Kidney (tissue), 14 donors: ENCODE data around the gene GPER1. TPM values are rescaled to one million over a fixed set of nuclear protein-coding genes. Genes with fewer than 3 reads are reported as not detected.

Source experiments
- DNase-seq, 5 donors: peaks; one replicate each; pipeline ENCODE4 v3.0.0-alpha.2; 2013 to 2020
- FAIRE-seq: peaks from 2 replicates; lab custom pipeline; 2012; peaks lifted over from hg19 to GRCh38; lab: Jason Lieb, UNC
- H3K27ac ChIP-seq, 2 donors: one replicate each; pipeline ENCODE4 v1.7.0; 2013; ENCODE audit warnings: low read depth in 2 of 2, low read length in 2 of 2, inconsistent platforms in 1 of 2
- H3K27me3 ChIP-seq: one replicate; pipeline ENCODE4 v1.7.1; 2013; ENCODE audit warnings: low read length, inconsistent platforms; ENCODE audit not compliant: control insufficient read depth, insufficient read depth
- H3K36me3 ChIP-seq, 3 donors: one replicate each; pipeline versions ENCODE4 v1.7.0 to v1.7.1; 2013; ENCODE audit warnings: low read length in 3 of 3, control low read depth in 1 of 3, inconsistent platforms in 1 of 3; ENCODE audit not compliant: insufficient read depth in 3 of 3, control insufficient read depth in 2 of 3
- H3K4me1 ChIP-seq, 3 donors: one replicate each; pipeline versions ENCODE4 v1.7.0 to v1.7.1; 2013; ENCODE audit warnings: low read length in 3 of 3, inconsistent platforms in 1 of 3, low read depth in 1 of 3; ENCODE audit not compliant: control insufficient read depth in 2 of 3, insufficient read depth in 2 of 3
- H3K4me3 ChIP-seq, 3 donors: one replicate each; pipeline versions ENCODE4 v1.7.0 to v1.8.1; 2013; ENCODE audit warnings: low read length in 3 of 3, control low read depth in 1 of 3, inconsistent platforms in 1 of 3
- H3K9ac ChIP-seq, 3 donors: one replicate each; pipeline versions ENCODE4 v1.7.0 to v1.7.1; 2013; ENCODE audit warnings: low read length in 3 of 3, control low read depth in 1 of 3, inconsistent platforms in 1 of 3
- H3K9me3 ChIP-seq, 3 donors: one replicate each; pipeline versions ENCODE4 v1.7.0 to v1.7.1; 2013; ENCODE audit warnings: low read length in 3 of 3, control low read depth in 1 of 3, inconsistent platforms in 1 of 3; ENCODE audit not compliant: control insufficient read depth in 2 of 3, insufficient read depth in 1 of 3
- CTCF ChIP-seq: IDR thresholded peaks from 3 replicates; pipeline ENCODE4 v1.5.1; 2012; ENCODE audit warnings: mild to moderate bottlenecking, moderate library complexity, borderline replicate concordance; ENCODE audit not compliant: insufficient read depth; ENCODE audit errors: extremely low read depth
- intact Hi-C: fragments of 100-400 bp; cut with DNase I; formaldehyde crosslinking; loops from one replicate; pipeline ENCODE4 v1.11.1; 2022
- polyA plus RNA-seq: library from polyadenylated mRNA; stranded (reverse); fragments of 350-450 nt; fragmentation: Illumina TruSeq; extraction: RNeasy Lipid Tissue Mini Kit (QIAGEN cat#74804); gene quantifications from one replicate; pipeline ENCODE4 v1.2.3, GENCODE V29; 2014; ENCODE audit warnings: low read depth, low replicate concordance; ENCODE audit not compliant: insufficient read depth
- total RNA-seq: library from RNA; stranded (reverse); fragmentation: NEBNext Ultra II Directional; extraction: Animal tissue kit (Norgen Biotek cat#: 25700); gene quantifications from one replicate; pipeline ENCODE4 v1.2.1, GENCODE V29; 2021
- donor health status: control.
- donor health status: control.
- donor health status: control.
- donor health status: control.
- donor health status: control.
- donor health status: DM: yes; HTN: yes; CAD: no.
- donor health status: Normal renal cell carcinoma (clear cell type).

GPER1 gene
- total and polyA plus RNA-seq, 2 donors from 2014 or later: 4.8 to 5.2 TPM

- TF ChIP-seq CTCF: no peak
- H3K27me3 ChIP-seq: no peaks in the 10 kb centered on the region
- H3K9ac ChIP-seq: no peak overlapping the region
- H3K27ac ChIP-seq: no peak overlapping the region
- no peak overlapping the region for H3K4me3 ChIP-seq
- H3K9me3 ChIP-seq: no peaks in the 10 kb centered on the region
- DNase-seq: no peak
- intact Hi-C loops: no loop called here
- H3K4me1 ChIP-seq: peaks cover 2 to 36% (median 33%) of the 10 kb centered on the region in 3 donors
- FAIRE-seq: no peak
- peaks cover 0 to 4% (median 0%) of the 10 kb centered on the region in 3 donors for H3K36me3 ChIP-seq
These were observed 11.2 kb downstream of the GPER1 start for GRCh38 chr7:1099154-1099542.

- Histone ChIP-seq H3K4me3 (no peak overlapping the region), H3K36me3 (peaks cover 0 to 4% (median 0%) of the 10 kb centered on the region in 3 donors), H3K9me3 (no peaks in the 10 kb centered on the region), H3K27ac (no peak overlapping the region), H3K9ac (no peak overlapping the region), H3K27me3 (no peaks in the 10 kb centered on the region), H3K4me1 (peaks cover 0 to 36% (median 29%) of the 10 kb centered on the region in 3 donors)
- FAIRE-seq (no peak), DNase-seq (no peak)
- TF ChIP-seq CTCF: no peak
- intact Hi-C loops: no loop called here
These were observed 11.7 kb downstream of the GPER1 start for GRCh38 chr7:1099637-1100036.

GRCh38 chr7:1100386-1100785, 12.5 kb downstream of the GPER1 start:
- peak in 1 of 5 donors; percentile 71 for DNase-seq
- Histone ChIP-seq H3K27me3 (no peaks in the 10 kb centered on the region), H3K27ac (no peak overlapping the region), H3K9ac (no peak overlapping the region), H3K36me3 (peaks cover 0 to 4% (median 0%) of the 10 kb centered on the region in 3 donors), H3K4me3 (no peak overlapping the region), H3K4me1 (peaks cover 0 to 36% (median 25%) of the 10 kb centered on the region in 3 donors), H3K9me3 (no peaks in the 10 kb centered on the region)
- FAIRE-seq: no peak
- intact Hi-C loops: no loop called here
- TF ChIP-seq CTCF: no peak
